A673 (cell line): ENCODE measurements around the gene CPA1.

ENCODE experiments used
- EZH2 ChIP-seq: fragments of 200-600 bp; sonication (generic); IDR thresholded peaks from 2 replicates; pipeline ENCODE4 v1.6.1; 2017; ENCODE audit warnings: borderline replicate concordance, low read depth, mild to moderate bottlenecking, mixed read lengths, antibody characterized with exemption, low read length; ENCODE audit not compliant: poor library complexity, severe bottlenecking
- TF ChIP-seq, protein P1 (sequence below): fragments of 300-800, 200-600 bp; sonication (generic); conservative IDR thresholded peaks from 2 replicates; pipeline ENCODE4 v1.5.1; 2017; ENCODE audit warnings: low read depth, mild to moderate bottlenecking, antibody characterized with exemption, low read length, moderate library complexity, mixed read lengths

- TF ChIP-seq, protein P1, sequence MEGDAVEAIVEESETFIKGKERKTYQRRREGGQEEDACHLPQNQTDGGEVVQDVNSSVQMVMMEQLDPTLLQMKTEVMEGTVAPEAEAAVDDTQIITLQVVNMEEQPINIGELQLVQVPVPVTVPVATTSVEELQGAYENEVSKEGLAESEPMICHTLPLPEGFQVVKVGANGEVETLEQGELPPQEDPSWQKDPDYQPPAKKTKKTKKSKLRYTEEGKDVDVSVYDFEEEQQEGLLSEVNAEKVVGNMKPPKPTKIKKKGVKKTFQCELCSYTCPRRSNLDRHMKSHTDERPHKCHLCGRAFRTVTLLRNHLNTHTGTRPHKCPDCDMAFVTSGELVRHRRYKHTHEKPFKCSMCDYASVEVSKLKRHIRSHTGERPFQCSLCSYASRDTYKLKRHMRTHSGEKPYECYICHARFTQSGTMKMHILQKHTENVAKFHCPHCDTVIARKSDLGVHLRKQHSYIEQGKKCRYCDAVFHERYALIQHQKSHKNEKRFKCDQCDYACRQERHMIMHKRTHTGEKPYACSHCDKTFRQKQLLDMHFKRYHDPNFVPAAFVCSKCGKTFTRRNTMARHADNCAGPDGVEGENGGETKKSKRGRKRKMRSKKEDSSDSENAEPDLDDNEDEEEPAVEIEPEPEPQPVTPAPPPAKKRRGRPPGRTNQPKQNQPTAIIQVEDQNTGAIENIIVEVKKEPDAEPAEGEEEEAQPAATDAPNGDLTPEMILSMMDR, result no peak
- TF ChIP-seq EZH2, result no peak
Measured at GRCh38 chr7:130409712-130410072, 29.4 kb downstream of the CPA1 start.
